WTC11 (cell line): ENCODE measurements around the gene C11orf65. TPM values are rescaled to one million over a fixed set of nuclear protein-coding genes. Genes with fewer than 3 reads are reported as not detected.

Source experiments
- ATAC-seq: fragments of 200-7000 bp; cut with Tn5 transposase; 2 replicates; pipeline ENCODE4 v1.10.0; 2021; ENCODE audit warnings: mild to moderate bottlenecking, moderate library complexity
- CTCF ChIA-PET: fragments of 300-600 bp; sonication (Branson Sonifier 250); formaldehyde crosslinking; loops from one replicate; lab custom pipeline; 2021; ENCODE audit warnings: antibody characterized with exemption; lab: Charles Lee
- POLR2A ChIA-PET: fragments of 350-600 bp; sonication (Branson Sonifier 250); formaldehyde crosslinking; loops from one replicate; lab custom pipeline; 2021; ENCODE audit warnings: antibody characterized with exemption; lab: Charles Lee
- DNase-seq: peaks from one replicate; pipeline ENCODE4 v3.0.0; 2021; ENCODE audit warnings: low spot score
- H3K27ac Mint-ChIP-seq: 2 replicates; pipeline ENCODE4 v1.8.0; 2021; ENCODE audit warnings: mixed read lengths
- H3K27me3 Mint-ChIP-seq: 2 replicates; pipeline ENCODE4 v1.8.0; 2021; ENCODE audit warnings: low read depth, mild to moderate bottlenecking, moderate library complexity, mixed read lengths
- H3K36me3 Mint-ChIP-seq: 2 replicates; pipeline ENCODE4 v1.8.0; 2021; ENCODE audit warnings: mixed read lengths
- H3K4me1 Mint-ChIP-seq: 2 replicates; pipeline ENCODE4 v1.8.0; 2022; ENCODE audit warnings: mixed read lengths
- H3K4me3 Mint-ChIP-seq: 2 replicates; pipeline ENCODE4 v1.8.0; 2021; ENCODE audit warnings: mild to moderate bottlenecking, moderate library complexity, mixed read lengths
- H3K9me3 Mint-ChIP-seq: 2 replicates; pipeline ENCODE4 v1.8.0; 2021; ENCODE audit warnings: mixed read lengths
- ATF1 ChIP-seq: sonication (generic); formaldehyde crosslinking; IDR thresholded peaks from 2 replicates; pipeline ENCODE4 v1.8.1; 2023; ENCODE audit warnings: mild to moderate bottlenecking, moderate library complexity, missing genetic modification reagents
- CBFB ChIP-seq: sonication (generic); formaldehyde crosslinking; IDR thresholded peaks from 2 replicates; pipeline ENCODE4 v1.8.1; 2022; ENCODE audit warnings: mild to moderate bottlenecking, low read depth, missing genetic modification reagents
- CREM ChIP-seq: sonication (generic); formaldehyde crosslinking; IDR thresholded peaks from 2 replicates; pipeline ENCODE4 v1.8.1; 2022; ENCODE audit warnings: mild to moderate bottlenecking, missing genetic modification reagents, moderate library complexity
- ESRRA ChIP-seq: sonication (generic); formaldehyde crosslinking; IDR thresholded peaks from 2 replicates; pipeline ENCODE4 v1.8.1; 2022; ENCODE audit warnings: mild to moderate bottlenecking, missing genetic modification reagents, borderline replicate concordance
- FOXJ3 ChIP-seq: sonication (generic); formaldehyde crosslinking; IDR thresholded peaks from 2 replicates; pipeline ENCODE4 v1.9.0; 2021; ENCODE audit warnings: missing genetic modification reagents, mild to moderate bottlenecking, borderline replicate concordance
- JAZF1 ChIP-seq: fragments of 250-450 bp; sonication (Bioruptor Pico); IDR thresholded peaks from 2 replicates; pipeline ENCODE4 v1.9.0; 2021; ENCODE audit warnings: moderate library complexity, mild to moderate bottlenecking, inconsistent platforms
- KAT7 ChIP-seq: sonication (generic); formaldehyde crosslinking; IDR thresholded peaks from 2 replicates; pipeline ENCODE4 v1.8.1; 2023; ENCODE audit warnings: missing genetic modification reagents, mild to moderate bottlenecking, borderline replicate concordance
- MXD4 ChIP-seq: fragments of 250-450 bp; sonication (Bioruptor Pico); IDR thresholded peaks from 2 replicates; pipeline ENCODE4 v1.8.0; 2021; ENCODE audit warnings: mild to moderate bottlenecking, moderate library complexity, borderline replicate concordance
- MYBL2 ChIP-seq: sonication (generic); formaldehyde crosslinking; IDR thresholded peaks from 2 replicates; pipeline ENCODE4 v1.8.1; 2023; ENCODE audit warnings: mild to moderate bottlenecking, moderate library complexity, missing genetic modification reagents
- NFE2L1 ChIP-seq: sonication (generic); formaldehyde crosslinking; IDR thresholded peaks from 2 replicates; pipeline ENCODE4 v1.8.1; 2023; ENCODE audit warnings: missing genetic modification reagents
- NR3C1 ChIP-seq: sonication (generic); formaldehyde crosslinking; conservative IDR thresholded peaks from 2 replicates; pipeline ENCODE4 v1.8.1; 2023; ENCODE audit warnings: low read depth, mild to moderate bottlenecking, missing genetic modification reagents
- RELA ChIP-seq: sonication (generic); formaldehyde crosslinking; IDR thresholded peaks from 2 replicates; pipeline ENCODE4 v1.8.1; 2022; ENCODE audit warnings: missing genetic modification reagents, mild to moderate bottlenecking, borderline replicate concordance
- SOX15 ChIP-seq: fragments of 250-450 bp; sonication (Bioruptor Pico); IDR thresholded peaks from 2 replicates; pipeline ENCODE4 v1.9.0; 2021; ENCODE audit warnings: mild to moderate bottlenecking
- SP1 ChIP-seq: sonication (generic); formaldehyde crosslinking; conservative IDR thresholded peaks from 2 replicates; pipeline ENCODE4 v1.8.1; 2022; ENCODE audit warnings: missing genetic modification reagents
- TEAD4 ChIP-seq: sonication (generic); formaldehyde crosslinking; IDR thresholded peaks from 2 replicates; pipeline ENCODE4 v1.8.0; 2022; ENCODE audit warnings: mild to moderate bottlenecking, missing genetic modification reagents
- TP53 ChIP-seq: sonication (generic); formaldehyde crosslinking; IDR thresholded peaks from 2 replicates; pipeline ENCODE4 v1.8.1; 2023; ENCODE audit warnings: mild to moderate bottlenecking, missing genetic modification reagents
- ZBTB21 ChIP-seq: sonication (generic); formaldehyde crosslinking; IDR thresholded peaks from 2 replicates; pipeline ENCODE4 v1.8.1; 2023; ENCODE audit warnings: mild to moderate bottlenecking, missing genetic modification reagents, borderline replicate concordance
- ZNF121 ChIP-seq: sonication (generic); formaldehyde crosslinking; IDR thresholded peaks from 2 replicates; pipeline ENCODE4 v1.8.0; 2023; ENCODE audit warnings: missing genetic modification reagents
- ZNF138 ChIP-seq: sonication (generic); formaldehyde crosslinking; conservative IDR thresholded peaks from 2 replicates; pipeline ENCODE4 v1.8.1; 2022; ENCODE audit warnings: mild to moderate bottlenecking, moderate library complexity, missing genetic modification reagents
- ZNF232 ChIP-seq: sonication (generic); formaldehyde crosslinking; IDR thresholded peaks from 2 replicates; pipeline ENCODE4 v1.8.0; 2022; ENCODE audit warnings: mild to moderate bottlenecking, missing genetic modification reagents
- ZNF423 ChIP-seq: fragments of 250-450 bp; sonication (Bioruptor Pico); IDR thresholded peaks from 2 replicates; pipeline ENCODE4 v2.1.2; 2022; ENCODE audit warnings: mild to moderate bottlenecking, moderate library complexity
- ZNF671 ChIP-seq: fragments of 250-450 bp; sonication (Bioruptor Pico); IDR thresholded peaks from 2 replicates; pipeline ENCODE4 v1.8.0; 2021; ENCODE audit warnings: mild to moderate bottlenecking
- total RNA-seq: library from RNA; stranded (reverse); gene quantifications from 3 replicates; pipeline ENCODE4 v1.2.3, GENCODE V29; 2021
- TF ChIP-seq, protein P1 (sequence below): fragments of 250-450 bp; sonication (Bioruptor Pico); IDR thresholded peaks from 2 replicates; pipeline ENCODE4 v1.9.0; 2021; ENCODE audit warnings: moderate library complexity, mild to moderate bottlenecking, inconsistent platforms, borderline replicate concordance
- TF ChIP-seq, protein P2 (sequence below): sonication (generic); formaldehyde crosslinking; IDR thresholded peaks from 2 replicates; pipeline ENCODE4 v1.8.0; 2022; ENCODE audit warnings: mild to moderate bottlenecking, missing genetic modification reagents
- TF ChIP-seq, protein P3 (sequence below): sonication (generic); formaldehyde crosslinking; IDR thresholded peaks from 2 replicates; pipeline ENCODE4 v1.8.0; 2023; ENCODE audit warnings: mild to moderate bottlenecking, missing genetic modification reagents
- TF ChIP-seq, protein P4 (sequence below): sonication (generic); formaldehyde crosslinking; IDR thresholded peaks from 2 replicates; pipeline ENCODE4 v1.8.1; 2023; ENCODE audit warnings: mild to moderate bottlenecking, missing genetic modification reagents, moderate library complexity
- TF ChIP-seq, protein P5 (sequence below): sonication (generic); formaldehyde crosslinking; IDR thresholded peaks from 2 replicates; pipeline ENCODE4 v1.8.1; 2022; ENCODE audit warnings: mild to moderate bottlenecking, missing genetic modification reagents, moderate library complexity, borderline replicate concordance
- TF ChIP-seq, protein P6 (sequence below): sonication (generic); formaldehyde crosslinking; IDR thresholded peaks from 2 replicates; pipeline ENCODE4 v1.8.0; 2022; ENCODE audit warnings: mild to moderate bottlenecking, missing genetic modification reagents

Gene C11orf65
- total RNA-seq, 1 experiment from 2014 or later: 0.83 TPM

DNA sequence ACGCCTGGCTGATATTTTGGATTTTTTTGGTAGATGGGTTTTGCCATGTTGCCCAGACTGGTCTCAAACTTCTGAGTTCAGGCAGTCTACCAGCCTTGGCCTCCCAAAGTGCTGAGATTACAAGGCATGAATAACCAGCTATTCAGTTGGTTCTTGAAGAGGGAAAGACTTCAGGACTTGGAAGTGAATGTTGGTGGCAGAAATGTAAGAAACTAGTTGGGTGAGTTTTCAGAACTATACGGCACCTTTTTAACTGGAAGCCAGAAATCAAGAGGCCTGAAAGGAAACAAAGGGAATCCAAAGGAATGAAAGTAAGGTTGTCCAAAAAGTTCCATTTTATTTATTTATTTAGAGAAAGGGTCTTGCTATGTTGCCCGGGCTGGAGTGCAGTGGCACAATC lies 28.0 kb upstream of the C11orf65 start (continued):
- TF ChIP-seq, protein P1, sequence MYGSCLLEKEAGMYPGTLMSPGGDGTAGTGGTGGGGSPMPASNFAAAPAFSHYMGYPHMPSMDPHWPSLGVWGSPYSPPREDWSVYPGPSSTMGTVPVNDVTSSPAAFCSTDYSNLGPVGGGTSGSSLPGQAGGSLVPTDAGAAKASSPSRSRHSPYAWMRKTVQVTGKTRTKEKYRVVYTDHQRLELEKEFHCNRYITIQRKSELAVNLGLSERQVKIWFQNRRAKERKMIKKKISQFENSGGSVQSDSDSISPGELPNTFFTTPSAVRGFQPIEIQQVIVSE (CRISPR knock-in tag): no peak
- TF ChIP-seq NR3C1 (CRISPR knock-in tag): no peak
- TF ChIP-seq ZNF423: no peak
- TF ChIP-seq, protein P2, sequence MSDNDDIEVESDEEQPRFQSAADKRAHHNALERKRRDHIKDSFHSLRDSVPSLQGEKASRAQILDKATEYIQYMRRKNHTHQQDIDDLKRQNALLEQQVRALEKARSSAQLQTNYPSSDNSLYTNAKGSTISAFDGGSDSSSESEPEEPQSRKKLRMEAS (CRISPR knock-in tag): no peak
- no peak for TF ChIP-seq ATF1 (CRISPR knock-in tag)
- TF ChIP-seq TEAD4 (CRISPR knock-in tag): no peak
- TF ChIP-seq KAT7 (CRISPR knock-in tag): no peak
- no peak for TF ChIP-seq SP1 (CRISPR knock-in tag)
- no peak for TF ChIP-seq FOXJ3 (CRISPR knock-in tag)

DNA sequence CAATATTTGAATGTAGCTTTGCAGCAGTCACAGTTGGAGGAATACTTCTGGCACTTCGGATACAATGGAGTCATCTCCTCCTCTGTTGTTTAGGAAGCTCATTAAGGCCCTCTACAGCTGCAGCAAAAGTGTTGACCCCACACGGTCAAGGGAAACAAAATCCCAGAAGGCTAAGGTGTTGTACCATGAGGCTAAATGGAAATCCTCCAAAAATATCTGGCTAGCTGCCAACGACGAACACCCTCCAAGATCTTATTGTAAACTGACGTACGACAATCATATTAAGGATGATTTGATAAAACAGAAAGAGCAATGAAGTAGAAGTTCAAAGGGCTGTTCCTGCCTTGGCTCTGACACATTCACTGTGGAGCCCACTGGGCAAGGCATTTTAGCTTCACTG lies 26.9 kb upstream of the C11orf65 start:
- POLR2A ChIA-PET: interaction anchor here (0.5 to 0.7 kb wide), 2 partner anchors 19 to 224 kb away, joined by 3 to 7 read pairs; no protein-coding TSS in a partner anchor
- CTCF ChIA-PET: no interaction called here
- Mint-ChIP-seq H3K9me3 (no peaks in the 10 kb centered on the region), H3K27ac (no peak overlapping the region), H3K36me3 (no peaks in the 10 kb centered on the region), H3K4me3 (no peak overlapping the region), H3K27me3 (peaks cover 9% of the 10 kb centered on the region), H3K4me1 (peaks cover 23% of the 10 kb centered on the region)
- TF ChIP-seq ZNF232 (CRISPR knock-in tag) (no peak), CBFB (CRISPR knock-in tag) (no peak), SOX15 (CRISPR knock-in tag) (no peak), ZBTB21 (no peak), ZNF121 (CRISPR knock-in tag) (no peak), RELA (CRISPR knock-in tag) (no peak), KAT7 (CRISPR knock-in tag) (no peak), ZNF671 (CRISPR knock-in tag) (no peak), CREM (CRISPR knock-in tag) (no peak), TP53 (CRISPR knock-in tag) (no peak), MXD4 (CRISPR knock-in tag) (no peak), ZNF138 (no peak), JAZF1 (no peak), NFE2L1 (CRISPR knock-in tag) (no peak), ESRRA (no peak), MYBL2 (no peak)
- TF ChIP-seq, protein P3, sequence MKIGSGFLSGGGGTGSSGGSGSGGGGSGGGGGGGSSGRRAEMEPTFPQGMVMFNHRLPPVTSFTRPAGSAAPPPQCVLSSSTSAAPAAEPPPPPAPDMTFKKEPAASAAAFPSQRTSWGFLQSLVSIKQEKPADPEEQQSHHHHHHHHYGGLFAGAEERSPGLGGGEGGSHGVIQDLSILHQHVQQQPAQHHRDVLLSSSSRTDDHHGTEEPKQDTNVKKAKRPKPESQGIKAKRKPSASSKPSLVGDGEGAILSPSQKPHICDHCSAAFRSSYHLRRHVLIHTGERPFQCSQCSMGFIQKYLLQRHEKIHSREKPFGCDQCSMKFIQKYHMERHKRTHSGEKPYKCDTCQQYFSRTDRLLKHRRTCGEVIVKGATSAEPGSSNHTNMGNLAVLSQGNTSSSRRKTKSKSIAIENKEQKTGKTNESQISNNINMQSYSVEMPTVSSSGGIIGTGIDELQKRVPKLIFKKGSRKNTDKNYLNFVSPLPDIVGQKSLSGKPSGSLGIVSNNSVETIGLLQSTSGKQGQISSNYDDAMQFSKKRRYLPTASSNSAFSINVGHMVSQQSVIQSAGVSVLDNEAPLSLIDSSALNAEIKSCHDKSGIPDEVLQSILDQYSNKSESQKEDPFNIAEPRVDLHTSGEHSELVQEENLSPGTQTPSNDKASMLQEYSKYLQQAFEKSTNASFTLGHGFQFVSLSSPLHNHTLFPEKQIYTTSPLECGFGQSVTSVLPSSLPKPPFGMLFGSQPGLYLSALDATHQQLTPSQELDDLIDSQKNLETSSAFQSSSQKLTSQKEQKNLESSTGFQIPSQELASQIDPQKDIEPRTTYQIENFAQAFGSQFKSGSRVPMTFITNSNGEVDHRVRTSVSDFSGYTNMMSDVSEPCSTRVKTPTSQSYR (CRISPR knock-in tag): no peak
- TF ChIP-seq, protein P4, sequence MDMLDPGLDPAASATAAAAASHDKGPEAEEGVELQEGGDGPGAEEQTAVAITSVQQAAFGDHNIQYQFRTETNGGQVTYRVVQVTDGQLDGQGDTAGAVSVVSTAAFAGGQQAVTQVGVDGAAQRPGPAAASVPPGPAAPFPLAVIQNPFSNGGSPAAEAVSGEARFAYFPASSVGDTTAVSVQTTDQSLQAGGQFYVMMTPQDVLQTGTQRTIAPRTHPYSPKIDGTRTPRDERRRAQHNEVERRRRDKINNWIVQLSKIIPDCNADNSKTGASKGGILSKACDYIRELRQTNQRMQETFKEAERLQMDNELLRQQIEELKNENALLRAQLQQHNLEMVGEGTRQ (CRISPR knock-in tag): no peak
- TF ChIP-seq, protein P5, sequence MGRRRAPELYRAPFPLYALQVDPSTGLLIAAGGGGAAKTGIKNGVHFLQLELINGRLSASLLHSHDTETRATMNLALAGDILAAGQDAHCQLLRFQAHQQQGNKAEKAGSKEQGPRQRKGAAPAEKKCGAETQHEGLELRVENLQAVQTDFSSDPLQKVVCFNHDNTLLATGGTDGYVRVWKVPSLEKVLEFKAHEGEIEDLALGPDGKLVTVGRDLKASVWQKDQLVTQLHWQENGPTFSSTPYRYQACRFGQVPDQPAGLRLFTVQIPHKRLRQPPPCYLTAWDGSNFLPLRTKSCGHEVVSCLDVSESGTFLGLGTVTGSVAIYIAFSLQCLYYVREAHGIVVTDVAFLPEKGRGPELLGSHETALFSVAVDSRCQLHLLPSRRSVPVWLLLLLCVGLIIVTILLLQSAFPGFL (CRISPR knock-in tag): no peak
- TF ChIP-seq, protein P6, sequence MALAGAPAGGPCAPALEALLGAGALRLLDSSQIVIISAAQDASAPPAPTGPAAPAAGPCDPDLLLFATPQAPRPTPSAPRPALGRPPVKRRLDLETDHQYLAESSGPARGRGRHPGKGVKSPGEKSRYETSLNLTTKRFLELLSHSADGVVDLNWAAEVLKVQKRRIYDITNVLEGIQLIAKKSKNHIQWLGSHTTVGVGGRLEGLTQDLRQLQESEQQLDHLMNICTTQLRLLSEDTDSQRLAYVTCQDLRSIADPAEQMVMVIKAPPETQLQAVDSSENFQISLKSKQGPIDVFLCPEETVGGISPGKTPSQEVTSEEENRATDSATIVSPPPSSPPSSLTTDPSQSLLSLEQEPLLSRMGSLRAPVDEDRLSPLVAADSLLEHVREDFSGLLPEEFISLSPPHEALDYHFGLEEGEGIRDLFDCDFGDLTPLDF (CRISPR knock-in tag): no peak
- DNase-seq (no peak), ATAC-seq (no peak)
